Heart left ventricle (tissue), 16 donors: Measurements from ENCODE around the gene SDE2. TPM values are rescaled to one million over a fixed set of nuclear protein-coding genes. Genes with fewer than 3 reads are reported as not detected.
A peak's percentile ranks its signal among the peaks of the same experiment; 100 is the strongest.

Experiments
- ATAC-seq, 4 donors: fragments of 200-7000 bp; cut with Tn5 transposase; one replicate each; pipeline ENCODE4 v1.9.1; 2020 to 2022; ENCODE audit warnings: moderate library complexity in 4 of 4, mild to moderate bottlenecking in 3 of 4, moderate number of reproducible peaks in 1 of 4
- DNase-seq, 5 donors: peaks; one replicate each; pipeline ENCODE4 v3.0.0-alpha.2; 2020
- H3K27ac ChIP-seq, 12 donors: fragments of 200-600 bp; sonication (generic) in 4 of 12; one replicate each; pipeline versions ENCODE4 v1.5.0 to v1.8.0; 2016 to 2022; ENCODE audit warnings: mild to moderate bottlenecking in 2 of 12
- H3K27me3 ChIP-seq, 9 donors: fragments of 200-600 bp; sonication (generic) in 2 of 9; one replicate each; pipeline versions ENCODE4 v1.5.1 to v1.8.0; 2016 to 2022; ENCODE audit warnings: mild to moderate bottlenecking in 3 of 9
- H3K36me3 ChIP-seq, 9 donors: fragments of 200-600 bp; sonication (generic) in 2 of 9; one replicate each; pipeline versions ENCODE4 v1.5.0 to v1.8.0; 2018 to 2022; ENCODE audit warnings: mild to moderate bottlenecking in 2 of 9
- H3K4me1 ChIP-seq, 12 donors: fragments of 200-600 bp; sonication (generic) in 4 of 12; one replicate each; pipeline versions ENCODE4 v1.5.0 to v1.8.0; 2016 to 2022; ENCODE audit warnings: mild to moderate bottlenecking in 3 of 12
- H3K4me3 ChIP-seq, 12 donors: fragments of 200-600 bp; sonication (generic) in 4 of 12; one replicate each; pipeline versions ENCODE4 v1.5.0 to v1.8.0; 2017 to 2022; ENCODE audit warnings: mild to moderate bottlenecking in 9 of 12, moderate library complexity in 4 of 12
- H3K9me3 ChIP-seq, 12 donors: fragments of 200-600 bp; sonication (generic) in 4 of 12; one replicate each; pipeline versions ENCODE4 v1.5.0 to v1.8.0; 2016 to 2022; ENCODE audit warnings: mild to moderate bottlenecking in 1 of 12
- CTCF ChIP-seq, 12 donors: fragments of 200-600 bp; sonication (generic) in 4 of 12; IDR thresholded peaks; one replicate each; pipeline versions ENCODE4 v1.5.0 to v1.8.0; 2018 to 2022; ENCODE audit warnings: antibody characterized with exemption in 12 of 12, mild to moderate bottlenecking in 5 of 12
- POLR2A ChIP-seq, 2 donors: fragments of 450-650 bp; IDR thresholded peaks; one replicate each; pipeline ENCODE4 v1.6.1; 2017; ENCODE audit warnings: antibody characterized with exemption in 2 of 2, mild to moderate bottlenecking in 2 of 2, moderate library complexity in 2 of 2
- WGBS, 4 donors: extraction: QIAGEN DNeasy Blood & Tissue Kit in 2 of 4; methylation state at CpG; one replicate each; pipeline versions ENCODE4 v1.1.5 to v1.1.7; 2013 to 2018; 5-methylcytosine and 5-hydroxymethylcytosine counted together
- intact Hi-C, 10 donors: fragments of 100-400 bp; cut with DNase I; formaldehyde crosslinking; loops; one replicate each; pipeline versions ENCODE4 v1.11.1 to v1.14.2; 2022
- polyA plus RNA-seq, 2 donors: library from polyadenylated mRNA; stranded (reverse); fragments of 200-250 nt; gene quantifications; one replicate each; pipeline ENCODE4 v1.2.3, GENCODE V29; 2013
- total RNA-seq, 9 donors: library from RNA; depleted of rRNA in 2 of 9; stranded (reverse); fragments of >200 nt in 2 of 9; fragmentation: NEBNext Ultra II Directional in 3 of 9; extraction: Animal tissue kit (Norgen Biotek cat#: 25700) in 3 of 9; gene quantifications; one replicate each; pipeline versions ENCODE4 v1.1.0 to v1.2.4, GENCODE V29; 2016 to 2023
- donor health status: ischemic (EF 13 %, LVEDD 7.1; RV severe dilation, severe dysfunction).
- donor health status: healthy with polysubstance abuse.
- donor health status: DM: no; HTN: yes; CAD: no.
- donor health status: DM: no; HTN: no; CAD: no.
- donor health status: ischemic (EF 25% LVEDD 6.9; RV normal size, moderate dysfunction).
- donor health status: ischemic (EF 25% LVEDD 5.7; RV mildly dilated, moderate dysfunction).
- donor health status: healthy.
- donor health status: DM: yes; HTN: yes; CAD: no.
- donor health status: ischemic (EF 35%, LVEDD 5.7; RV mildly dilated, moderate dysfunction).
- donor health status: nonischemic (EF 11% LVEDD 7.7; RV severe dilation, severe dysfunction).
- donor health status: DM: yes; HTN: yes; CAD: no.
- donor health status: PGD.
- donor health status: ischemic (EF 29% LVEDD 5.4; RV normal size, mild dysfunction).
- donor health status: nonischemic (EF 23%, LVEDD 6.1; RV moderate dilation, normal function).

SDE2 gene
- total and polyA plus RNA-seq, 11 donors = 3.7 to 16.4 (median 12.6) TPM

- H3K4me1 ChIP-seq = peaks cover 4 to 55% (median 35%) of the 10 kb centered on the region in 12 donors
- H3K36me3 ChIP-seq = peaks cover 0 to 55% (median 33%) of the 10 kb centered on the region in 9 donors
- DNase-seq = no peak
- H3K4me3 ChIP-seq = no peak overlapping the region
- no peaks in the 10 kb centered on the region for H3K27me3 ChIP-seq
- H3K9me3 ChIP-seq = no peaks in the 10 kb centered on the region
- no peak for ATAC-seq
- 45 to 54% (median 52%) methylated on average over 5 of the region's 5 CpGs for WGBS, 4 donors
- TF ChIP-seq POLR2A (IDR thresholded peaks at IDR 0.05) (no peak), CTCF (IDR thresholded peaks at IDR 0.05) (no peak)
- intact Hi-C loops = loop anchor here in 4 of 10 donors (5.0 to 10.0 kb wide), 3 partner anchors 115 to 125 kb away; no protein-coding TSS in a partner anchor
- no peak overlapping the region for H3K27ac ChIP-seq
Measured at GRCh38 chr1:225996946-225997545, 2.1 kb downstream of the SDE2 start.

DNA sequence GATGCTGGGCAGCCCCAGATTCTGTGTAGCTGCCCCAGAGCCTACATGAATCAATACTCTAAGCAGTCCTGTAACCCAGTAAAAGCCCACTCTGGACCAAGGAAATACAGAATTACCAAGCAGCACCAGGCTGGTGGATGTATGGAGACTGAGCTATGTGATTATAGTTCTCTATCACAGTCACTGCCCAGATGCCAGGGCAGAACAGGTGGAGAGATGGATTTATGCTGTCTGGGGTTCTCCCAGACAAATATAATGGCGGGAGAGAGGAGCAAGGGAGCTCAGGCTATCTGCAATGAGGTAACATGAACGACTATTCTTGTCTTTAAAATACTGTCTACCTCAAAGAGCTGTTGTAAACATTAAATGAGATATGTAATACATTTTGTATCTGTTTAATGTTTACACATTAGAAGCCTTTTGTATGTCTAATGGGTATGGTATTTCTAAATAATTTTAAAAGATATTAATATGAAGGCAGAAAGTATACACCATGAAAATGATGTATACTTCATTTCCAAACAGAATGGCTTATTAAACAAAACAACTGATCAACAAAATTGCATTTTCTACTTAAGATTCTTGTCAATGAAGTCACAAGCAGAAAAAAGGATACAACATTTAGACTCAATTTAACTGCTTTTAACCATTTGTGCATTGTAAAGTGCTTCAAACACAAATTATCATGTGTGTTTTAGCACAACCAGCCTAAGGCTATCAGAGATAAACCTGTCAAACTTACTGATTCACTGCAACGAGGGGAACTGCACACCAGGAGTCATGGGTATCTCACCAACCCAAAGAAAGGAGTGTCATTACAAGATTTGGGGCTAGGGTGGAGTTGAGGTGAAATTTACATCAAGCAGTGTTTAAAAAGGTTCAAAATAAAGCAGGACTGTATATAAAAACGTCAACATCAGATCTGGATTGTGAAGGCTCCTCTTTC lies 3.0 kb downstream of the SDE2 start:
- no peak for TF ChIP-seq CTCF (IDR thresholded peaks at IDR 0.05)
- TF ChIP-seq POLR2A (IDR thresholded peaks at IDR 0.05) = no peak
- no peak for ATAC-seq
- Histone ChIP-seq H3K36me3 (peaks cover 0 to 63% (median 41%) of the 10 kb centered on the region in 9 donors), H3K9me3 (no peaks in the 10 kb centered on the region), H3K27me3 (no peaks in the 10 kb centered on the region), H3K4me1 (peaks cover 4 to 47% (median 33%) of the 10 kb centered on the region in 12 donors), H3K4me3 (no peak overlapping the region), H3K27ac (no peak overlapping the region)
- no peak for DNase-seq
- 48 to 56% (median 51%) methylated on average over 4 of the region's 4 CpGs for WGBS, 4 donors
- intact Hi-C loops = loop anchor here in 4 of 10 donors (5.0 to 10.0 kb wide), 3 partner anchors 116 to 126 kb away; no protein-coding TSS in a partner anchor

DNA sequence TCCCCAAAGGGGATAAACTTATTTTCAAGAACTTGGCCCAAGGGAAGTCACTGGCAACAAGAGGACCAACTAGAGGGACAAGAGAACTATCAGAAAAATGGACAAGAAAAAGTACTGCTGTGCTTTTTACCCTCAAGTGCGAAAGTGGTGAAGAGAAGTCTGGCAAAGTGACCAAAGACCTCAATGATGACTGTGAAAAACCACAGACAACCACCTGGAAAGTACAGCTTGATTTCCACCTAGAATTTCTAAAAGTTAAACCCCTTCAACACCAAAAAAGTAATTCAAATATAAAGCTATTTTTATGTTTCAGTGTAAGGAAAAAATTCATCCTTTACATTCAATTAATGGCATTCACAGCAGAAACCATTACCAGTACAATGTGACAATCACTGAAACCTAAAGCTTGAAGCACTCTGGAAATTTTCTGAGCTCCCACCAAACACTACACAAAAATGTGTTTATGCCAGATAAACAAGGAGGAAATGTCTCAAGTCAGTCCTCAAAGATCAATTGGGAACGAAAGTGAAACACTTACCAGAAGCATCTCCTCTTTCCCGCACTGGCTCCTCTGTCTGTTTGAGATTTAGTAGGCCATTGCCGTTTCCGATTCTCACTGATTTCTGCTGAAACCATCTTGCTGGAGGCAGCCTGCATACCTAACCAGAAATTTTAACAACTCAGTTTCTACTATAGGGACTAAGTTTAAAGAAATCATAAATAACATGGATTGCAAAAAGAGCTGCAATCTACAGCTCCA lies 8.3 kb downstream of the SDE2 start:
- Histone ChIP-seq H3K4me1 (peaks cover 0 to 9% (median 2%) of the 10 kb centered on the region in 12 donors), H3K27me3 (no peaks in the 10 kb centered on the region), H3K4me3 (no peak overlapping the region), H3K27ac (peak overlapping the region in 1 of 12 donors; percentile 40), H3K36me3 (peaks cover 0 to 100% (median 93%) of the 10 kb centered on the region in 9 donors), H3K9me3 (no peaks in the 10 kb centered on the region)
- DNase-seq = no peak
- ATAC-seq = no peak
- WGBS, 4 donors = 81 to 91% (median 87%) methylated on average over 5 of the region's 5 CpGs
- intact Hi-C loops = loop anchor here in 1 of 10 donors (10.0 kb wide), 1 partner anchor 124 kb away; no protein-coding TSS in a partner anchor
- no peak for TF ChIP-seq CTCF (IDR thresholded peaks at IDR 0.05)
- TF ChIP-seq POLR2A (IDR thresholded peaks at IDR 0.05) = no peak
